ENCODE results near the gene PPP1R12A.
"Not testable (repeated sequence)": the region's sequence is repeated elsewhere in the genome, so short reads cannot be mapped to it uniquely, and the experiment has no call there.

PPP1R12A gene

GRCh38 chr12:79935021-79935623 is at the start of gene PPP1R12A:
PPP1R12A (minus strand) TSS chr12:79935097; CDS start chr12:79934931, 166 bp downstream.
- H3K9ac ChIP-seq (ENCODE audit: low read depth, low read length), result peak within 1 kb of the TSS; percentile 99
- no peaks in the 10 kb centered on the region for H3K36me3 ChIP-seq (ENCODE audit: control insufficient read depth, insufficient read depth, low read length)
- H3K9me3 ChIP-seq (ENCODE audit: control insufficient read depth, insufficient read depth, low read length), result no peaks in the 10 kb centered on the region
- peak within 1 kb of the TSS; percentile 100 for H3K4me3 ChIP-seq (ENCODE audit: low read depth, low read length)
- H3K4me1 ChIP-seq (ENCODE audit: control insufficient read depth, insufficient read depth, low read length), result peaks cover 25% of the 10 kb centered on the region
- H3K27me3 ChIP-seq (ENCODE audit: control insufficient read depth, insufficient read depth, low read length), result no peaks in the 10 kb centered on the region
- peak within 1 kb of the TSS; percentile 99 for H3K27ac ChIP-seq (ENCODE audit: low read depth, low read length)

GRCh38 chr12:79983986-79984620 is 49.2 kb upstream of the PPP1R12A start:
- Histone ChIP-seq H3K4me1 (ENCODE audit: control insufficient read depth, insufficient read depth, low read length) (no peaks in the 10 kb centered on the region), H3K4me3 (ENCODE audit: low read depth, low read length) (no peak overlapping the region), H3K36me3 (ENCODE audit: control insufficient read depth, insufficient read depth, low read length) (no peaks in the 10 kb centered on the region), H3K9me3 (ENCODE audit: control insufficient read depth, insufficient read depth, low read length) (no peaks in the 10 kb centered on the region), H3K9ac (ENCODE audit: low read depth, low read length) (no peak overlapping the region), H3K27me3 (ENCODE audit: control insufficient read depth, insufficient read depth, low read length) (no peaks in the 10 kb centered on the region), H3K27ac (ENCODE audit: low read depth, low read length) (no peak overlapping the region)

GRCh38 chr12:79983492-79983891 is 48.6 kb upstream of the PPP1R12A start:
- Histone ChIP-seq H3K27ac (ENCODE audit: low read depth, low read length) (no peak overlapping the region), H3K9ac (ENCODE audit: low read depth, low read length) (no peak overlapping the region)

GRCh38 chr12:79982086-79983062 is 47.5 kb upstream of the PPP1R12A start:
- Histone ChIP-seq H3K9ac (ENCODE audit: low read depth, low read length) (no peak overlapping the region), H3K27ac (ENCODE audit: low read depth, low read length) (no peak overlapping the region), H3K36me3 (ENCODE audit: control insufficient read depth, insufficient read depth, low read length) (no peaks in the 10 kb centered on the region), H3K4me1 (ENCODE audit: control insufficient read depth, insufficient read depth, low read length) (no peaks in the 10 kb centered on the region), H3K4me3 (ENCODE audit: low read depth, low read length) (no peak overlapping the region), H3K27me3 (ENCODE audit: control insufficient read depth, insufficient read depth, low read length) (no peaks in the 10 kb centered on the region), H3K9me3 (ENCODE audit: control insufficient read depth, insufficient read depth, low read length) (no peaks in the 10 kb centered on the region)

More at GRCh38 chr12:79983492-79983891, 48.6 kb upstream of the PPP1R12A start:
- Histone ChIP-seq H3K4me3 (ENCODE audit: low read depth, low read length) (no peak overlapping the region), H3K36me3 (ENCODE audit: control insufficient read depth, insufficient read depth, low read length) (no peaks in the 10 kb centered on the region), H3K9me3 (ENCODE audit: control insufficient read depth, insufficient read depth, low read length) (no peaks in the 10 kb centered on the region), H3K4me1 (ENCODE audit: control insufficient read depth, insufficient read depth, low read length) (no peaks in the 10 kb centered on the region), H3K27me3 (ENCODE audit: control insufficient read depth, insufficient read depth, low read length) (no peaks in the 10 kb centered on the region)

- H3K27ac ChIP-seq (ENCODE audit: low read depth, low read length), result no peak overlapping the region
- H3K9ac ChIP-seq (ENCODE audit: low read depth, low read length), result no peak overlapping the region
- no peak overlapping the region for H3K4me3 ChIP-seq (ENCODE audit: low read depth, low read length)
- no peaks in the 10 kb centered on the region for H3K27me3 ChIP-seq (ENCODE audit: control insufficient read depth, insufficient read depth, low read length)
- no peaks in the 10 kb centered on the region for H3K9me3 ChIP-seq (ENCODE audit: control insufficient read depth, insufficient read depth, low read length)
- H3K4me1 ChIP-seq (ENCODE audit: control insufficient read depth, insufficient read depth, low read length), result no peaks in the 10 kb centered on the region
- no peaks in the 10 kb centered on the region for H3K36me3 ChIP-seq (ENCODE audit: control insufficient read depth, insufficient read depth, low read length)
These were observed 43.8 kb upstream of the PPP1R12A start for GRCh38 chr12:79978692-79979091.

- not testable (repeated sequence) for H3K27ac ChIP-seq (ENCODE audit: low read depth, low read length); H3K4me1 ChIP-seq (ENCODE audit: control insufficient read depth, insufficient read depth, low read length); H3K4me3 ChIP-seq (ENCODE audit: low read depth, low read length); H3K27me3 ChIP-seq (ENCODE audit: control insufficient read depth, insufficient read depth, low read length); H3K36me3 ChIP-seq (ENCODE audit: control insufficient read depth, insufficient read depth, low read length); H3K9me3 ChIP-seq (ENCODE audit: control insufficient read depth, insufficient read depth, low read length); H3K9ac ChIP-seq (ENCODE audit: low read depth, low read length)
These were observed 43.1 kb upstream of the PPP1R12A start for GRCh38 chr12:79977856-79978460.

- Histone ChIP-seq H3K9ac (ENCODE audit: low read depth, low read length) (no peak overlapping the region), H3K36me3 (ENCODE audit: control insufficient read depth, insufficient read depth, low read length) (no peaks in the 10 kb centered on the region), H3K4me3 (ENCODE audit: low read depth, low read length) (no peak overlapping the region), H3K27ac (ENCODE audit: low read depth, low read length) (no peak overlapping the region), H3K27me3 (ENCODE audit: control insufficient read depth, insufficient read depth, low read length) (no peaks in the 10 kb centered on the region), H3K4me1 (ENCODE audit: control insufficient read depth, insufficient read depth, low read length) (no peaks in the 10 kb centered on the region), H3K9me3 (ENCODE audit: control insufficient read depth, insufficient read depth, low read length) (no peaks in the 10 kb centered on the region)
These were observed 40.2 kb upstream of the PPP1R12A start for GRCh38 chr12:79975143-79975542.

GRCh38 chr12:79973801-79974200 is 38.9 kb upstream of the PPP1R12A start:
- no peaks in the 10 kb centered on the region for H3K36me3 ChIP-seq (ENCODE audit: control insufficient read depth, insufficient read depth, low read length)
- H3K4me3 ChIP-seq (ENCODE audit: low read depth, low read length), result no peak overlapping the region
- H3K9me3 ChIP-seq (ENCODE audit: control insufficient read depth, insufficient read depth, low read length), result no peaks in the 10 kb centered on the region
- H3K27ac ChIP-seq (ENCODE audit: low read depth, low read length), result no peak overlapping the region
- no peak overlapping the region for H3K9ac ChIP-seq (ENCODE audit: low read depth, low read length)
- H3K27me3 ChIP-seq (ENCODE audit: control insufficient read depth, insufficient read depth, low read length), result no peaks in the 10 kb centered on the region
- no peaks in the 10 kb centered on the region for H3K4me1 ChIP-seq (ENCODE audit: control insufficient read depth, insufficient read depth, low read length)

GRCh38 chr12:79964100-79964627 is 29.3 kb upstream of the PPP1R12A start:
- H3K4me3 ChIP-seq (ENCODE audit: low read depth, low read length), result no peak overlapping the region
- H3K9me3 ChIP-seq (ENCODE audit: control insufficient read depth, insufficient read depth, low read length), result no peaks in the 10 kb centered on the region
- peaks cover 7% of the 10 kb centered on the region; the same call in 1 of the 2 replicates for H3K4me1 ChIP-seq (ENCODE audit: control insufficient read depth, insufficient read depth, low read length)
- no peaks in the 10 kb centered on the region for H3K36me3 ChIP-seq (ENCODE audit: control insufficient read depth, insufficient read depth, low read length)
- H3K27me3 ChIP-seq (ENCODE audit: control insufficient read depth, insufficient read depth, low read length), result no peaks in the 10 kb centered on the region
- no peak overlapping the region for H3K9ac ChIP-seq (ENCODE audit: low read depth, low read length)
- no peak overlapping the region for H3K27ac ChIP-seq (ENCODE audit: low read depth, low read length)

- no peak overlapping the region for H3K4me3 ChIP-seq (ENCODE audit: low read depth, low read length)
- no peak overlapping the region for H3K27ac ChIP-seq (ENCODE audit: low read depth, low read length)
- H3K4me1 ChIP-seq (ENCODE audit: control insufficient read depth, insufficient read depth, low read length), result peaks cover 7% of the 10 kb centered on the region; the same call in 1 of the 2 replicates
- no peak overlapping the region for H3K9ac ChIP-seq (ENCODE audit: low read depth, low read length)
- no peaks in the 10 kb centered on the region for H3K36me3 ChIP-seq (ENCODE audit: control insufficient read depth, insufficient read depth, low read length)
- H3K27me3 ChIP-seq (ENCODE audit: control insufficient read depth, insufficient read depth, low read length), result no peaks in the 10 kb centered on the region
- no peaks in the 10 kb centered on the region for H3K9me3 ChIP-seq (ENCODE audit: control insufficient read depth, insufficient read depth, low read length)
These were observed 26.5 kb upstream of the PPP1R12A start for GRCh38 chr12:79961411-79961810.
